GM12878 (cell line): ENCODE measurements around the gene CCDC6. TPM values are rescaled to one million over a fixed set of nuclear protein-coding genes. Genes with fewer than 3 reads are reported as not detected.

Experiments
- HCFC1 ChIP-seq: fragments of 150-350 bp; IDR thresholded peaks from 2 replicates; pipeline ENCODE4 v1.6.1; 2014; ENCODE audit warnings: low read length
- LARP7 ChIP-seq: fragments of 450-650 bp; IDR thresholded peaks from 2 replicates; pipeline ENCODE4 v1.6.1; 2017; ENCODE audit warnings: mild to moderate bottlenecking
- MEF2A ChIP-seq: IDR thresholded peaks from 2 replicates; pipeline ENCODE4 v1.6.1; 2011; ENCODE audit warnings: low read depth, mild to moderate bottlenecking, low read length, moderate library complexity; ENCODE audit not compliant: insufficient read depth
- NFYB ChIP-seq: IDR thresholded peaks from 2 replicates; pipeline ENCODE4 v1.6.1; 2011; ENCODE audit warnings: low read depth, mild to moderate bottlenecking, low read length, improper control_type of control experiment, moderate library complexity; ENCODE audit not compliant: insufficient read depth
- POLR2A ChIP-seq: IDR thresholded peaks from 2 replicates; pipeline ENCODE4 v1.6.1; 2011; ENCODE audit warnings: low read depth, mild to moderate bottlenecking, low read length
- POLR2AphosphoS2 ChIP-seq: IDR thresholded peaks from 2 replicates; pipeline ENCODE4 v1.6.1; 2011; ENCODE audit warnings: low read depth, mild to moderate bottlenecking, low read length, improper control_type of control experiment, moderate library complexity
- RFX5 ChIP-seq: IDR thresholded peaks from 2 replicates; pipeline ENCODE4 v1.6.1; 2011; ENCODE audit warnings: low read depth, low read length, improper control_type of control experiment
- SKIL ChIP-seq: fragments of 450-650 bp; IDR thresholded peaks from 2 replicates; pipeline ENCODE4 v1.6.1; 2017; ENCODE audit warnings: mild to moderate bottlenecking, low read depth, inconsistent platforms; ENCODE audit not compliant: poor library complexity, severe bottlenecking
- SMAD1 ChIP-seq: fragments of 450-650 bp; IDR thresholded peaks from 2 replicates; pipeline ENCODE4 v1.6.1; 2018; ENCODE audit warnings: mild to moderate bottlenecking, low read depth; ENCODE audit not compliant: partially characterized antibody
- SUPT20H ChIP-seq: IDR thresholded peaks from 2 replicates; pipeline ENCODE4 v1.6.1; 2011; ENCODE audit warnings: low read depth, mild to moderate bottlenecking, low read length, moderate library complexity, borderline replicate concordance; ENCODE audit not compliant: control insufficient read depth
- SUZ12 ChIP-seq: fragments of 200-600 bp; sonication (generic); IDR thresholded peaks from one replicate; pipeline ENCODE4 v1.6.1; 2018; ENCODE audit warnings: antibody characterized with exemption, mild to moderate bottlenecking; ENCODE audit not compliant: unreplicated experiment
- TCF3 ChIP-seq: IDR thresholded peaks from 2 replicates; pipeline ENCODE4 v1.6.1; 2012; ENCODE audit warnings: low read depth, mild to moderate bottlenecking, low read length, borderline replicate concordance; ENCODE audit not compliant: insufficient read depth
- polyA plus RNA-seq, 11 experiments: library from polyadenylated mRNA; depleted of rRNA in 4 of 11; unstranded in 6 of 11; stranded (reverse) in 5 of 11; fragments of >200 nt; fragmentation: Nextera tagmentation in 4 of 11; fragmentation: Illumina TruSeq in 1 of 11; extraction: Ambion mirVana in 4 of 11; extraction: Trizol in 1 of 11; gene quantifications; 1 replicate in 1 of 11; 2 replicates in 10 of 11; pipeline versions ENCODE4 v1.2.1 to v1.2.3, GENCODE V29; 2011 to 2016; ENCODE audit warnings: inconsistent platforms in 2 of 11, missing spikeins in 2 of 11, low read depth in 1 of 11
- total RNA-seq, 4 experiments: library from RNA; depleted of rRNA in 3 of 4; stranded (reverse); fragments of >200 nt in 3 of 4; fragmentation: Illumina TruSeq in 1 of 4; extraction: Trizol in 1 of 4; gene quantifications; 2 replicates each; pipeline versions ENCODE4 v1.2.1 to v1.2.3, GENCODE V29; 2013 to 2021
- TF ChIP-seq, protein P1 (sequence below): fragments of 450-650 bp; IDR thresholded peaks from 2 replicates; pipeline ENCODE4 v1.6.1; 2016; ENCODE audit warnings: mild to moderate bottlenecking, moderate library complexity, borderline replicate concordance
- TF ChIP-seq, protein P2 (sequence below): IDR thresholded peaks from 2 replicates; pipeline ENCODE4 v1.6.1; 2012; ENCODE audit warnings: low read depth, low read length, improper control_type of control experiment
- TF ChIP-seq, protein P3 (sequence below): fragments of 450-650 bp; IDR thresholded peaks from 2 replicates; pipeline ENCODE4 v1.6.1; 2016; ENCODE audit warnings: mild to moderate bottlenecking
- TF ChIP-seq, protein P4 (sequence below): fragments of 150-350 bp; IDR thresholded peaks from 2 replicates; pipeline ENCODE4 v1.6.1; 2014; ENCODE audit warnings: mild to moderate bottlenecking, low read depth, low read length

Gene CCDC6
- total and polyA plus RNA-seq, 10 of the 15 experiments (the other 5 are each of a cell fraction or from before 2014, with no cell fraction given) = 11.8 to 46.2 (median 26.7) TPM

DNA sequence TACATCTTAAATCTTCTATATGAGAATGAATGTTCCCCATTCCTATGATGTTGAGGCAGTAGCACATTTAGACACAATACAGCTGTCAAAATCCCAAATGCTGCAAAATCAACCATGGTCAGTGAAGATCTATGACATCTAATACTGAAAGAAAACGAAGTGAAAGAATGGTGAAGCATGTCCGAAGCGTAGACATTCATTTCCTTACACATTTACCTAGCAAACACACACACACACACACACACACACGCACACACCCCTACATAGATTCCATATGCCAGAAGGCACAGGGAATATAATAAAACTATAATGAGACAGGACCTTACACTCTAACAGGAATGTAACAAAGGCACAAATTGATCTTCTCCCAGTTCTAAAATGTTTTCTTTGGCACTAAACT is 32.5 kb downstream of the CCDC6 start (continued):
- TF ChIP-seq SKIL = no peak
- no peak for TF ChIP-seq POLR2A
- no peak for TF ChIP-seq NFYB
- TF ChIP-seq RFX5 = no peak
- TF ChIP-seq LARP7 = no peak
- TF ChIP-seq POLR2AphosphoS2 = no peak
- TF ChIP-seq, protein P1, sequence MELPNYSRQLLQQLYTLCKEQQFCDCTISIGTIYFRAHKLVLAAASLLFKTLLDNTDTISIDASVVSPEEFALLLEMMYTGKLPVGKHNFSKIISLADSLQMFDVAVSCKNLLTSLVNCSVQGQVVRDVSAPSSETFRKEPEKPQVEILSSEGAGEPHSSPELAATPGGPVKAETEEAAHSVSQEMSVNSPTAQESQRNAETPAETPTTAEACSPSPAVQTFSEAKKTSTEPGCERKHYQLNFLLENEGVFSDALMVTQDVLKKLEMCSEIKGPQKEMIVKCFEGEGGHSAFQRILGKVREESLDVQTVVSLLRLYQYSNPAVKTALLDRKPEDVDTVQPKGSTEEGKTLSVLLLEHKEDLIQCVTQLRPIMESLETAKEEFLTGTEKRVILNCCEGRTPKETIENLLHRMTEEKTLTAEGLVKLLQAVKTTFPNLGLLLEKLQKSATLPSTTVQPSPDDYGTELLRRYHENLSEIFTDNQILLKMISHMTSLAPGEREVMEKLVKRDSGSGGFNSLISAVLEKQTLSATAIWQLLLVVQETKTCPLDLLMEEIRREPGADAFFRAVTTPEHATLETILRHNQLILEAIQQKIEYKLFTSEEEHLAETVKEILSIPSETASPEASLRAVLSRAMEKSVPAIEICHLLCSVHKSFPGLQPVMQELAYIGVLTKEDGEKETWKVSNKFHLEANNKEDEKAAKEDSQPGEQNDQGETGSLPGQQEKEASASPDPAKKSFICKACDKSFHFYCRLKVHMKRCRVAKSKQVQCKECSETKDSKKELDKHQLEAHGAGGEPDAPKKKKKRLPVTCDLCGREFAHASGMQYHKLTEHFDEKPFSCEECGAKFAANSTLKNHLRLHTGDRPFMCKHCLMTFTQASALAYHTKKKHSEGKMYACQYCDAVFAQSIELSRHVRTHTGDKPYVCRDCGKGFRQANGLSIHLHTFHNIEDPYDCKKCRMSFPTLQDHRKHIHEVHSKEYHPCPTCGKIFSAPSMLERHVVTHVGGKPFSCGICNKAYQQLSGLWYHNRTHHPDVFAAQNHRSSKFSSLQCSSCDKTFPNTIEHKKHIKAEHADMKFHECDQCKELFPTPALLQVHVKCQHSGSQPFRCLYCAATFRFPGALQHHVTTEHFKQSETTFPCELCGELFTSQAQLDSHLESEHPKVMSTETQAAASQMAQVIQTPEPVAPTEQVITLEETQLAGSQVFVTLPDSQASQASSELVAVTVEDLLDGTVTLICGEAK = no peak
- TF ChIP-seq, protein P2, sequence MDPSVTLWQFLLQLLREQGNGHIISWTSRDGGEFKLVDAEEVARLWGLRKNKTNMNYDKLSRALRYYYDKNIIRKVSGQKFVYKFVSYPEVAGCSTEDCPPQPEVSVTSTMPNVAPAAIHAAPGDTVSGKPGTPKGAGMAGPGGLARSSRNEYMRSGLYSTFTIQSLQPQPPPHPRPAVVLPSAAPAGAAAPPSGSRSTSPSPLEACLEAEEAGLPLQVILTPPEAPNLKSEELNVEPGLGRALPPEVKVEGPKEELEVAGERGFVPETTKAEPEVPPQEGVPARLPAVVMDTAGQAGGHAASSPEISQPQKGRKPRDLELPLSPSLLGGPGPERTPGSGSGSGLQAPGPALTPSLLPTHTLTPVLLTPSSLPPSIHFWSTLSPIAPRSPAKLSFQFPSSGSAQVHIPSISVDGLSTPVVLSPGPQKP = no peak
- TF ChIP-seq, protein P3, sequence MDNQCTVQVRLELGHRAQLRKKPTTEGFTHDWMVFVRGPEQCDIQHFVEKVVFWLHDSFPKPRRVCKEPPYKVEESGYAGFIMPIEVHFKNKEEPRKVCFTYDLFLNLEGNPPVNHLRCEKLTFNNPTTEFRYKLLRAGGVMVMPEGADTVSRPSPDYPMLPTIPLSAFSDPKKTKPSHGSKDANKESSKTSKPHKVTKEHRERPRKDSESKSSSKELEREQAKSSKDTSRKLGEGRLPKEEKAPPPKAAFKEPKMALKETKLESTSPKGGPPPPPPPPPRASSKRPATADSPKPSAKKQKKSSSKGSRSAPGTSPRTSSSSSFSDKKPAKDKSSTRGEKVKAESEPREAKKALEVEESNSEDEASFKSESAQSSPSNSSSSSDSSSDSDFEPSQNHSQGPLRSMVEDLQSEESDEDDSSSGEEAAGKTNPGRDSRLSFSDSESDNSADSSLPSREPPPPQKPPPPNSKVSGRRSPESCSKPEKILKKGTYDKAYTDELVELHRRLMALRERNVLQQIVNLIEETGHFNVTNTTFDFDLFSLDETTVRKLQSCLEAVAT = 0 out of 2 replicates have a peak, but pooled peaks have one; percentile 19
- no peak for TF ChIP-seq MEF2A
- no peak for TF ChIP-seq SUPT20H
- TF ChIP-seq, protein P4, sequence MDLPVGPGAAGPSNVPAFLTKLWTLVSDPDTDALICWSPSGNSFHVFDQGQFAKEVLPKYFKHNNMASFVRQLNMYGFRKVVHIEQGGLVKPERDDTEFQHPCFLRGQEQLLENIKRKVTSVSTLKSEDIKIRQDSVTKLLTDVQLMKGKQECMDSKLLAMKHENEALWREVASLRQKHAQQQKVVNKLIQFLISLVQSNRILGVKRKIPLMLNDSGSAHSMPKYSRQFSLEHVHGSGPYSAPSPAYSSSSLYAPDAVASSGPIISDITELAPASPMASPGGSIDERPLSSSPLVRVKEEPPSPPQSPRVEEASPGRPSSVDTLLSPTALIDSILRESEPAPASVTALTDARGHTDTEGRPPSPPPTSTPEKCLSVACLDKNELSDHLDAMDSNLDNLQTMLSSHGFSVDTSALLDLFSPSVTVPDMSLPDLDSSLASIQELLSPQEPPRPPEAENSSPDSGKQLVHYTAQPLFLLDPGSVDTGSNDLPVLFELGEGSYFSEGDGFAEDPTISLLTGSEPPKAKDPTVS = no peak
- no peak for TF ChIP-seq HCFC1
- no peak for TF ChIP-seq SUZ12
- no peak for TF ChIP-seq TCF3
- no peak for TF ChIP-seq SMAD1
